Choroid plexus epithelial cell (primary cell): Measurements from ENCODE around the gene TMOD1.

Source experiments
- DNase-seq: peaks from one replicate; pipeline ENCODE4 v3.0.0-alpha.2; 2010; ENCODE audit warnings: low read depth
- H3K4me3 ChIP-seq: 2 replicates; pipeline ENCODE4 v1.5.1; 2011; ENCODE audit warnings: low read depth, mild to moderate bottlenecking, control low read depth, low read length, moderate library complexity
- TF ChIP-seq, protein P1 (sequence below): conservative IDR thresholded peaks from 2 replicates; pipeline ENCODE4 v1.5.1; 2011; ENCODE audit warnings: low read depth, mild to moderate bottlenecking, control low read depth, inconsistent platforms, low read length, moderate library complexity

TMOD1 gene

DNA sequence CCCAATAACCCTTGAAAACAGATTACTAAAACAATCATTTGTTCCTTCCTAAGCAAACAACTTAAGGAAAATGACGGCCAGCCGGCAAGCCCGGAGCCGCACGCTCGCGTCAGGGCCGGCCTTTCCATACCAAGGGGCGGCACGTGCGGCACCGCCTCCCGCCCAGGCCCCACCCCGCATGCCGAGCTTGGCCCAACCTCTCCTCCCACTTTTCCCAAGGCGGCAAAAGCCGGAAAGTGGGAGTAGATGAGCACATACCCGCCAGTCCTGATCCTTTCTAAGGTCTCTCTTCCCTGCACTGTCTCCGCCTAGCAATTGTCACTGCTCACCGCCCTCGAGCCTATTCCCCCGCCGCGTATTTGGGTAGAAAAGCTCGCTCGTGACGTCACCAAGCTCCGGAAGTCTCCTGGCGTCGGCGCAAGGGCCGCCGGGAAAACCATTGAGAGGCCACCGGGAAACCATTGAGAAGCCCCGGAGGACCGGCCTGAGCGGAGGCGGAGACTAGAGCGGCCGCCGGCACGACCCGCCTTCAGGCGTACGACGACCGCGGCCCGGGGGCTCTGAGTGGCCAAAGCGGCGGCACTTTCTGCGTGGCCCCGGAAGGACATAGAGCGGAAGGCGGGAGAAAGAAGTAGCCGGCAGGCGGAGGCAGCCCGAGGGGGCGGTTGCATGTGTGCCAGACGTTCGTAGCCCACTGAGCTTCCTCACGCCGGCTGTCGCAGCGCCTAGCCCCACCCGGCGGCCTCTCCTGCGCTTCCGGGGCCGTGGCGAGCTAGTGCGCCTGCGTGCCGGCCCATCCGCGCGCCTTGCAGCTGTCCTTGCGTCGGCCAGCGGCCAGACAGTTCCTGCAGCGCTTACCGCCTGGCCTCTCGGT lies 131.8 kb downstream of the TMOD1 start, which contains the start of the genes NCBP1 and TSTD2:
Gene NCBP1 (plus strand): TSS at position 837 of the 874 bp plus-strand sequence. CDS start 61 bp downstream, outside the sequence.
Gene TSTD2 (minus strand): TSS at position 384 of the 874 bp plus-strand sequence. CDS start 5,806 bp downstream, outside the sequence.
- H3K4me3 ChIP-seq, result peak within 1 kb of the TSS; percentile 99
- peak; percentile 99 for DNase-seq
- TF ChIP-seq, protein P1, sequence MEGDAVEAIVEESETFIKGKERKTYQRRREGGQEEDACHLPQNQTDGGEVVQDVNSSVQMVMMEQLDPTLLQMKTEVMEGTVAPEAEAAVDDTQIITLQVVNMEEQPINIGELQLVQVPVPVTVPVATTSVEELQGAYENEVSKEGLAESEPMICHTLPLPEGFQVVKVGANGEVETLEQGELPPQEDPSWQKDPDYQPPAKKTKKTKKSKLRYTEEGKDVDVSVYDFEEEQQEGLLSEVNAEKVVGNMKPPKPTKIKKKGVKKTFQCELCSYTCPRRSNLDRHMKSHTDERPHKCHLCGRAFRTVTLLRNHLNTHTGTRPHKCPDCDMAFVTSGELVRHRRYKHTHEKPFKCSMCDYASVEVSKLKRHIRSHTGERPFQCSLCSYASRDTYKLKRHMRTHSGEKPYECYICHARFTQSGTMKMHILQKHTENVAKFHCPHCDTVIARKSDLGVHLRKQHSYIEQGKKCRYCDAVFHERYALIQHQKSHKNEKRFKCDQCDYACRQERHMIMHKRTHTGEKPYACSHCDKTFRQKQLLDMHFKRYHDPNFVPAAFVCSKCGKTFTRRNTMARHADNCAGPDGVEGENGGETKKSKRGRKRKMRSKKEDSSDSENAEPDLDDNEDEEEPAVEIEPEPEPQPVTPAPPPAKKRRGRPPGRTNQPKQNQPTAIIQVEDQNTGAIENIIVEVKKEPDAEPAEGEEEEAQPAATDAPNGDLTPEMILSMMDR, result no peak

DNA sequence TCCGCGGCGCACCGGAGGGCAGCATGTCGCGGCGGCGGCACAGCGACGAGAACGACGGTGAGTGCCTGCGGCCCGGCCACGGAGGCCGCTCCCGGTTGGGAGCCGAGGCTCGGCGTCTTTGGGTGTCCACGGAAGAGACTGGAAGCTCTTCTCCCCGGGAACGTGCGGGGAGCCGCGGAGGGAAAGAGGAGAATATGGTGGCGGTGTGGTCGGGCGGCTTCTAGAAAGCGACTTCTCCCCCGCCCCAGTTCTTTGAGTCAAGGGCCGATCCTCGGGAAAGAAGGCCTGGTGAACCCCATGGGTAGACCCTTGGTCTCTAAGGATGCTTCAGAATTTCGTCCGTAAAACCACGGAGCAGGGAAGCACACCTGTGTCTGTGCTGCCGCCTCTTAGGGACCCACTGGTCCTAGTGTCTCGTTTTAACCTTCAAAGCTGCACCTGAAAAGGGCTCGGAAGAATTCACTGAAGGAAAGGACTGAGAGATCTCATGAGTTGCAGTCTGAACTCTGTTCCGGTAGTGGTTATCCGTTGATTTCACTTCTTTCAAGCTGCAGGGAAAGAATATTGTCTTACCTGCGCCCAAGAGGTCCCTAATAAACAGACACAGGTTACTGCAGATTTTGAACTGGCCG lies 132.5 kb downstream of the TMOD1 start:
- DNase-seq, result peak; percentile 28

GRCh38 chr9:97635026-97635425 lies 133.6 kb downstream of the TMOD1 start:
- H3K4me3 ChIP-seq, result peak overlapping the region; percentile 99
- TF ChIP-seq, protein P1, result no peak
- no peak for DNase-seq

More for the DNA sequence above, 132.5 kb downstream of the TMOD1 start:
- TF ChIP-seq, protein P1, result no peak
- H3K4me3 ChIP-seq, result peak overlapping the region; percentile 99

DNA sequence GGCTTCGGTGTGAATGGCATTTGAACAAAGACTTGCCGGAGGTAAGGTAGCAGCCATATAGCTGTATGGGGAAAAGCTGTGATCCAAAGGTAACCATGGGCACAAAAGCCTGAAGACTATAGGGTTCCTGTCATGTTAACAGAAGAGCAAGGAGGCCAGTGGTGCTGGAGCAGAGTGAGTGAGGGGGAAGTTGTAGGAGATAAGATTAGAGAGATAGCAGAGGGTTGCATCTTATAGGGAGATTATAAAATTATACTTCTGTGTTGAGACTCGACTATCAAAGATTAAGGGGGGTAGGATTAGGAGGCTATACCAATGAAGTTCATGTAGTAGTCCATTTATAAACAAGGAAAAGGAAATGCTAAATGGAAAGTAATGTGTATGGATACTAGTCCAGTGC lies 135.4 kb downstream of the TMOD1 start:
- no peak for DNase-seq
- H3K4me3 ChIP-seq, result no peak overlapping the region
- TF ChIP-seq, protein P1, result no peak

DNA sequence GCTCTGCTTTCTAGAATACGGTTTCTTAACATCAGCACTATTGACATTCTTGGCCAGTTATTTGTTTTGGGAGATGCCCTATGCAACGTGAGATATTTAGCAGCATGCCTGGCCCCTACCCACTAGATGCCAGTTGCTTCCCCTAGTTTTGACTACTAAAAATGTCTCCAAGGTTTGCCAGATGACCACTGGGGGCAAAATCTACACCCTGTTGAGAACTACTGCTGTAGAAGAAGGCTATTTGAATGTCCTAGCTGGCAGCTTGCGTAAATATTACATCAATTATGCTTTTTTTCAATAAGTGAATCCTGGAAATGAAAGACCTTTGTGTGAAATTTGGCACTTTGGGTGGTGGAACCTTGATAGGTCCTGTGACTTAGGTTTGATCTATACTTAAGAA lies 137.2 kb downstream of the TMOD1 start:
- TF ChIP-seq, protein P1, result peak; percentile 30
- H3K4me3 ChIP-seq, result no peak overlapping the region
- no peak for DNase-seq

GRCh38 chr9:97640325-97640724 lies 138.9 kb downstream of the TMOD1 start:
- H3K4me3 ChIP-seq, result no peak overlapping the region
- peak; percentile 48 for DNase-seq
- TF ChIP-seq, protein P1, result no peak
